Measurements from ENCODE around the gene BDKRB2.
"Not testable (repeated sequence)": the region's sequence is repeated elsewhere in the genome, so short reads cannot be mapped to it uniquely, and the experiment has no call there.

The BDKRB2 gene

GRCh38 chr14:96224480-96225096 lies 19.9 kb downstream of the BDKRB2 start:
- no peak for DNase-seq (ENCODE audit: low read depth in 2 of 2)

- no peak for DNase-seq (ENCODE audit: low read depth in 2 of 2)
These were observed 20.6 kb downstream of the BDKRB2 start for GRCh38 chr14:96225213-96225612.

GRCh38 chr14:96225745-96226151 lies 21.1 kb downstream of the BDKRB2 start:
- DNase-seq (ENCODE audit: low read depth in 2 of 2): no peak

GRCh38 chr14:96227428-96227827 lies 22.8 kb downstream of the BDKRB2 start:
- DNase-seq (ENCODE audit: low read depth in 2 of 2): no peak

- no peak for DNase-seq (ENCODE audit: low read depth in 2 of 2)
These were observed 24.7 kb downstream of the BDKRB2 start for GRCh38 chr14:96229315-96229714.

GRCh38 chr14:96231056-96231455 lies 26.4 kb downstream of the BDKRB2 start:
- DNase-seq (ENCODE audit: low read depth in 2 of 2): no peak

- no peak for DNase-seq (ENCODE audit: low read depth in 2 of 2)
These were observed 27.0 kb downstream of the BDKRB2 start for GRCh38 chr14:96231526-96232130.

GRCh38 chr14:96232506-96232905 lies 27.9 kb downstream of the BDKRB2 start:
- DNase-seq (ENCODE audit: low read depth in 2 of 2): no peak

- DNase-seq (ENCODE audit: low read depth in 2 of 2): no peak
These were observed 29.0 kb downstream of the BDKRB2 start for GRCh38 chr14:96233661-96234060.

GRCh38 chr14:96235426-96235825 lies 30.8 kb downstream of the BDKRB2 start:
- no peak for DNase-seq (ENCODE audit: low read depth in 2 of 2)

GRCh38 chr14:96237641-96238040 lies 33.0 kb downstream of the BDKRB2 start:
- DNase-seq (ENCODE audit: low read depth in 2 of 2): no peak

- no peak for DNase-seq (ENCODE audit: low read depth in 2 of 2)
These were observed 34.1 kb downstream of the BDKRB2 start for GRCh38 chr14:96238676-96239265.

GRCh38 chr14:96239711-96240141 lies 35.1 kb downstream of the BDKRB2 start:
- no peak for DNase-seq (ENCODE audit: low read depth in 2 of 2)

GRCh38 chr14:96240641-96241040 lies 36.0 kb downstream of the BDKRB2 start:
- DNase-seq (ENCODE audit: low read depth in 2 of 2): no peak

GRCh38 chr14:96242126-96242525 lies 37.5 kb downstream of the BDKRB2 start:
- no peak for DNase-seq (ENCODE audit: low read depth in 2 of 2)

- no peak for DNase-seq (ENCODE audit: low read depth in 2 of 2)
These were observed 39.1 kb downstream of the BDKRB2 start for GRCh38 chr14:96243785-96244184.

- not testable (repeated sequence) for DNase-seq (ENCODE audit: low read depth in 2 of 2)
These were observed 40.4 kb downstream of the BDKRB2 start for GRCh38 chr14:96245074-96245473.

GRCh38 chr14:96245710-96246538 lies 41.3 kb downstream of the BDKRB2 start:
- no peak for DNase-seq (ENCODE audit: low read depth in 2 of 2)

- DNase-seq (ENCODE audit: low read depth in 2 of 2): no peak
These were observed 41.9 kb downstream of the BDKRB2 start for GRCh38 chr14:96246539-96246847.

- no peak for DNase-seq (ENCODE audit: low read depth in 2 of 2)
These were observed 42.4 kb downstream of the BDKRB2 start for GRCh38 chr14:96247031-96247430.

- no peak for DNase-seq (ENCODE audit: low read depth in 2 of 2)
These were observed 44.4 kb downstream of the BDKRB2 start for GRCh38 chr14:96249029-96249428.

GRCh38 chr14:96250485-96250884 lies 45.8 kb downstream of the BDKRB2 start:
- no peak for DNase-seq (ENCODE audit: low read depth in 2 of 2)

Measured in activated CD8-positive, alpha-beta memory T cell treated with anti-CD3 and anti-CD28 coated beads for 4 hours (primary cell).